ENCODE measurements around the gene HPSE2.
"Not testable (repeated sequence)": the region's sequence is repeated elsewhere in the genome, so short reads cannot be mapped to it uniquely, and the experiment has no call there.

HPSE2 gene

DNA sequence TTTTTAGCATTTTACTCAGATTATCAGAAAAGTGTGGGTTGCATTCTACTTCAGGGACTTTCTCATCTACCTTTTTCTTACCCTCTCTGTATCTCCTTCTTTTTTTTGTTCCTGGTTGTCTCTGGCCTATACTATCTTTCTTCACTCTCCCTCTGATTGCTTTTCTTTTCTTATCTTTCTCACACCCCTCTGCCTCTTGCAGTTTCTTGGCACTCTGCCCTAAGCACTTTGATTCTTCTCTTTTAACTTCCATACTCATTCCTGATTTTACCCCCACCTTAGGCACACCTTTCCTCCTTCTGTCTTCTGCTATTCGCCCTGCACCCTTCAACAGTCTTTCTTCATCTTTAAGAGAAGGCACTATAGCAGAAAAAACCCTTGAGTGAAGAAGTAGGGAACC is 696.1 kb downstream of the HPSE2 start:
- no peak for DNase-seq

DNA sequence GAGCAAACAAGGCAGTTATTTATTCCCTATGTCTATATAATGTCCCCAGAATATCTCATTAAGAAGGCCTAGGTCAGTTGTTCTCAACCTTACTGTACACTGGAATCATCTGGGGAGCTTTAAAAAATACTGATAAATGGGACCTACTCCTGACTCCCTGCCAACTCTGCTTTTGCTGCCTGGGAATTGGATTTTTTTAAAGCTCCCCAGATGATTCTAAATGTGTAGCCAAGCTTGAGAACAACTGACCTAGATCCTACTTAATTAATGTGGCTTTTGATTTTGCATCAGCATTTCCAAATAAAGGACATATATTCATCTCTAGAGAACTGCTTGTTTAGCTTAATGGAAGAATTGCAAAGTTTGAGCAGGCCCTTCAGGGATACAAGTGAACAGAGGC is 697.2 kb downstream of the HPSE2 start:
- no peak for DNase-seq

DNA sequence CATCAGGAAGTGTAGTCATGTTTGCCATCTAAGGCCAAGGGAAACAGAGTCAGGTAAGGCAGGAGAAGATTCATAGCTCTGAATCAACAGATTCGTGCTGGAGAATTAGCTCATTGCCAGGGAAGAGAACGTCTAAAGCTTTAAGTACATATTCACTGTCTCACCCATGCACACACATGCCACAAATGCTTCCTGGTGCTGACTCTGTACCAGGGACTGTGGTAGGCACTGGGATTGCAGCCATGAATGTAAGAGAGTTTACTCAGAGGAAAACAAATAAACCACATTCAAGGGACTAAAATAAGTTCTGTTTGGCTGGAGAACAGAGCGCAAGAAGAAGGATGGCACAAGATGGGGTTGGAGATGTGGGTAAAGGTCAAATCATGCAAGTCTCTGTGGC is 699.1 kb downstream of the HPSE2 start:
- no peak for DNase-seq

DNA sequence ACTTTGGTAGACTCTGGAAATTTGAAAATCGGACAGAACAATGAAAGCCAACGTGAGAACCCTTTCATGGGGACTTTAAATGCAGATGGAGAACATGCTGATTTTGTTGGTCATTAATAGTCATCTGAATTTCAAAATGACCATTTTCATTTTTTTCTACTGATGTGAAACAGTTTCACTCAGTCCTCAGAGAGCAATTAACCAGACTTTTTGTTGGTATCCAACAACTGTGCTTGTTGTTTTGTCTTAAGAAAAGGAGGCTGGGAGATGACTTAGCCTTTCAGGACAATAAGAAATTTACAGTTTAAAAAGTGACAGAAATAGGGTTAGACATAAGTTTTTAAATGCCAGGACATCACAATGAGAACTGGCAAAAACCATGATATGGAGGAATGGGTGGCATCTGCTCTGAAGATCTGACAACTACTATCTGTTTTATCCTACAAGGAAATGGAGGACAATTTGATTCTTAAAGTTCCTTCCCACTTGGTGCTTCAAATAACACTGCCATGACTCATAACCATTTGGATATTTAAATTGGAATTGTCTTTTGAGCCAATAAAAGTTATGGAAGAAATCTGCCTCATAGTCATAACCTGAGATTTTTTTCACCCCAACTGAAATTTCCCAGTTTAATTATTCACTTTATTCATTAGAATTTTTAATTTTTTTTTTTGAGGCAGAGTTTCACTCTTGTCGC is 701.8 kb downstream of the HPSE2 start:
- DNase-seq, result no peak

- DNase-seq, result no peak
Measured at GRCh38 chr10:98533241-98533640, 702.4 kb downstream of the HPSE2 start.

GRCh38 chr10:98528805-98529183 is 706.9 kb downstream of the HPSE2 start:
- no peak for DNase-seq

DNA sequence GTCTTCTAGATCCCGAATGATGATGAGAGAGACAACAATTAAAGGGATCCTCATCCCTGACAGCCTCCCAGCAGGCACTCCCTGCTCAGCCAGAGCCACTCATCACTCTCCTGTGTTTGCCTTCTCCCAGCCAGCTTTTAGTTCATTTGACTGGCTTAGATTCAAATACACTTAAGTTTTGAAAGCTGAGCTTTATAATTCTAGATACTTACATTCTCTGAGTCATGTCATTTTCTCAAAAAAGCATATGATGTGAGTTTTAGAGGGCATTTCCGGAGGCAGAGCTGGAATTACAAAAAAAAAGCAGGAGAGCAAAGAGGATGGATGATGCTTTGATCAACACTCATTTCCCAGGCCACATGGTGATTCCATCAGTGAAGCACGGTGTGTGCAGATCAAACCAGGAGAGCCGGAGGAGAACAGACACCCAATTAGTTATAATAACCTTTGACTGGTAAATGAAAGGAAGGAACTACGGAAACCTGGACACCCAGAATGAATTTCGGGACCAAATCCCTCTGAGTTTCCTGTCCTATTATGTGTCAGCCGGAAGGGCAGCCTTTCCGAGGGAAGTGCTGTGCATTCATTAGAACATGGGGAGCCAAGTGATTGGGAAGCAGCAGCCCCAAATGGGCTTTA is 707.4 kb downstream of the HPSE2 start:
- no peak for DNase-seq

DNA sequence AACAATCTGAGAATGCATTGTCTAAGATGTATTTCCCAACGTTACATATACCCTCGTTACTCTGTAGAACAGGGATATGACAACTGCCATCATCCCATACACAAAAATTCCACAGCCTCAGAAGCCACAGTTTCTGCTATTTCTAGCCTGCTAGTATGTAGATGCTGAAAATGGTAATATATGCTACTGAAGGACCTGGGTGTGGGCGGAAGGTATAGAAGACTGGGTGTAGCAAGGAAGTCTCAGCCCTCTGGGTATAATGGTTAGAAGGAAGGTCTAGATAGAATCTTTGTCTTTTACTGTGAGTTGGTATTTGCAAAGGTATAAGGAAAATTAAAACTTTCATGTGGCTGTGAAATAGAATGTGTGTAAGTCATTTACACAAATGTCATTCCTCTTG is 709.7 kb downstream of the HPSE2 start:
- DNase-seq, result no peak

DNA sequence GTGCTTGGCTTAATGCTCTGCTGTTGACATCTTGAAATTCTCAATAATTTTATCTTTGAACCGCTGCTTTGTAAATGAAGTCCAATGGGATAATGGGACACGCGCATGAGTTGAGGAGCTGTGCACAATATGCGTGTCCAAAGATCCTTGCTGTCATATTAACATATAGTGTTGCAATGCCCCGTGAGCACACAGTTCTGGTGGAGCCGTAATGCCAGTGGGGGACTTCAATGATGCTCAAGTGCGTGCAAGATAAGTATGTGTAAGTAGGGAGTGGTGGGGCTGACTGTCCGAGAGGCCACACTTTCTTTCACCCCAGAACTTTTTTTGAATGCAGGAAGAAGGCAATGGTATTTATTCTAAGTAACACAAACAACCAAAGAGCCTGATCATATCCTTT is 711.5 kb downstream of the HPSE2 start:
- no peak for DNase-seq

- DNase-seq, result no peak
Measured at GRCh38 chr10:98519841-98520240, 715.8 kb downstream of the HPSE2 start.

DNA sequence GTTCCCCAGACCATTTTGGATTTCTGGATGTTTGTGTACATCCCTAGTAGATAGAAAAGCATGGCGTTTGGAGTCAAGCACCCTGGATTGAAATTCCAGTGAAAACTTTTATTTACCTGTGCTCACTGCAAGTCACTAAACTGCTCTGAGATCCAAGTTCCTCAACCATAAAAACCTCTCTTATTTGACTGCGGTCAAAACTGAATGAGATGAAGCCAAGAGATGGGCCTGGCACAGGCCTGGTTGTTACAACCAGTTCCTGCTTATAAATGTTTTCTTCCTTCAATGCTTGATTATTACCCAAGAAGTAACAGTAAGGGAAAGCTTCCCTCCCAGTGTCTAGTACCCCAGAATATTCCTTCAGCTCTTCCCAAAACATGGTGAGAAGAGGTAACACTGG is 718.0 kb downstream of the HPSE2 start:
- DNase-seq, result no peak

- no peak for DNase-seq
Measured at GRCh38 chr10:98516352-98516751, 719.3 kb downstream of the HPSE2 start.

DNA sequence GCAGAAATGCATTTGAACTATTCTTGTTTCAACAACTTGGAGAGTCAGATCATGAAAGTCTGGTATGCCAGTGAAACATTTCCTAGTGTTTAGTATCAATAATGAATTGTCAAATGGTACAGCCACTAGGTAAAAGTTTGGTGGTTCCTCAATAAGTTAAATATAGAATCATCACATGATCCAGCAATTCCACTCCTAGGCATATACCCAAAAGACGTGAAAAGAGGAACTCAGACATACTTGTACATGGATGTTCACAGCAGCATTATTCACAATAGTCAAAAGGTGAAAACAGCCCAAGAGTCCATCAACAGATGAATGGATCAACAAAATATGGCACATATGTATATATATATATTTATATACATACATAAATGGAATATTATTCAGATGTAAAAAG is 721.9 kb downstream of the HPSE2 start:
- DNase-seq, result no peak

DNA sequence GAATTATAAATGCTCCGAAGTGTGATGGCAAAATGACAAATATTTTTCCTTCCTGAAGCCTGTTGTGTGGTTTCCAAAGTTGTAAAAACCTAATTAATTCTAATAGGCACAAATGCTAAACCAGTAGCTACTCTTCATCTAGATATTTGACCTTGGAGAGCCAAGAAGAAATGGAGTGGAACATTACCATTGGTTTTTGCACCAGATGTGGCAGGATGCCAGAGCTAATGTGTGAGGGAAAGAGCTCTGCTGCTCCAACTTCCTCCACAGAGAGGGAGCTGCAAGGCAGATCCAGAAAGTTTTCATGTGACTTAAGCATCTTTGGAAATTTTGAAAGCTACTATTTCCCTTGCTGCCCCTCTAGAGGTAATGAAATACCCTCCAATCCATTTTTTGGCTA is 723.8 kb downstream of the HPSE2 start:
- no peak for DNase-seq

DNA sequence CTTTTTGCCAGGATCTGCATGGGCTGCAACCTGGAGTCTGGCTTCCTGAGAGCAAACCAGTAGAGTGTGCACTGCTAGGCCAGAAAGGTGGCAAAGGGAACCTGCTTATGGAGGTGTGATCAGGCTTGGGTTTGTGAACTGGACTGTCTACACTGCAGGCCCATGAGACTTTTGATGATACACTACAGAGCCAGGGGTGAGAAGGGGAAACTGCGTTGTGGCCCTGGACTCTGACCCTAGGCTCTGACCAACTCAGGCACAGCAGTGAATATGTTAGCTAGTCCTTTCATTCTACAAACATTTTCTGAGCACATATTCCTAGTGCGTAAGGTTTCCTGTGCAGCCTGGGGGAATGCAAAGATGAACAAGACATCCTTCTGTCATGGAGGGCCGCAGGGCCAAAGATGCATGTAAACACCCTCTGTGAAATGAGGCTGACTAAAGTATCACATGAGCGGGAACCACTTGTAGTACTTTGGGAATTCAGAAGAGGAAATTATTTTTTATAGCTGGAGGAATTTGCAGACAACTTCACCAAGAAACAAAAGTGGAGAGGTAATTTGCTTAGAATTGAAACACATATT is 725.1 kb downstream of the HPSE2 start:
- DNase-seq, result no peak

DNA sequence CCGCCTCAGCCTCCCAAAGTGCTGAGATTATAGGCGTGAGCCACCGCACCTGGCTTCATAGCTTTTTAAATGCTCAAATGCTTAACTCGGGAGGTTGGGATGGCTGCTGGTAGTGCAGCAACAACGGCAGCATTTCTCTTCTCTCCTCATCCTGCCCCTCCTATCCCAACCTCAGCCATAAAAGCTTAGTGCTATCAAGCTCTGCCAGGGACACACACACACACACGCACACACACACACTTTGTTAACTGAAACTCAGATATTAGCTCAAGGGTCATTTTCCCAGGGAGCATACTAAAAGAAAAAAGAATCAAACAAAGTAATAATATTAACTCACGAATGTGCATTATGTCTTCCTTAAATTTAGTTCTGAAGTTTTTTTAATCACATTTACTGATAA is 725.9 kb downstream of the HPSE2 start:
- no peak for DNase-seq

- DNase-seq, result not testable (repeated sequence)
Measured at GRCh38 chr10:98502535-98502934, 733.1 kb downstream of the HPSE2 start.

GRCh38 chr10:98492763-98493162 is 742.9 kb downstream of the HPSE2 start:
- DNase-seq, result no peak

GRCh38 chr10:98489561-98490481 is 745.8 kb downstream of the HPSE2 start:
- no peak for DNase-seq

DNA sequence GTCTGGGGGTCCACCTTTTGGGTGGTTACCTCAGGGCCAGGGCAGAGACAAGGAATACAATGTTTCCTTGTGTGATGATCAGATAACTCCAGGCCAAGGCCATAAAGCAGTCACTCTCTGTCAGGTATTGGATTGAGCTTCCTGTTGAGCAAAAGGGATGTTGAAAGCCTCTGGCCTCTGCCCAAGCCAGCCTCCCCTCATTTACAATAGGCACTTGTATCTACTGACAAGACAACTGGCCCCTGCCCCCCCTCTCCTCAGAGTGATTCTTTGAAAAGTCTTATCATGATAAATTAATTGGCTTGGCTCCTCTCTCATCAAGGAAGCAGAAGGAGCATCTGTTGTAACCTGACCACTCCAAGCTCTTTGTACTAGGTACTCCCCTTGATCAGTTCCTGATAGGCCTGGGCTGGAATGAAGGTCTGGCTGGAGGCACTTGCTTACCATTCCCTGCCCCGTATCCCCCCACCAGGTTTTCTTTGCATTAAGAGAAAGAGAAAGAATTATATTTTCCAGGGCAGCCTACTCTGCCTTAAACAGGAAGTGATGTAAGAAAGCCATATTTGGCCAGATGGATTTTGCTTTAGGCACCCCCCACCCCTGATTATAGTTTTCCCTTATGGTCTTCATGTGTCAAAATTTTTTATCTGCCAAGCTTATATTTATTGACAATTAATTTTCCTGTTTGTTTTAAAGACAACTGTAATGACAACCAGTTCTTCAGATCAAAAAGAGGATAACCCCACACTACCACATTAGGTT is 746.8 kb downstream of the HPSE2 start:
- DNase-seq, result peak; percentile 72

DNA sequence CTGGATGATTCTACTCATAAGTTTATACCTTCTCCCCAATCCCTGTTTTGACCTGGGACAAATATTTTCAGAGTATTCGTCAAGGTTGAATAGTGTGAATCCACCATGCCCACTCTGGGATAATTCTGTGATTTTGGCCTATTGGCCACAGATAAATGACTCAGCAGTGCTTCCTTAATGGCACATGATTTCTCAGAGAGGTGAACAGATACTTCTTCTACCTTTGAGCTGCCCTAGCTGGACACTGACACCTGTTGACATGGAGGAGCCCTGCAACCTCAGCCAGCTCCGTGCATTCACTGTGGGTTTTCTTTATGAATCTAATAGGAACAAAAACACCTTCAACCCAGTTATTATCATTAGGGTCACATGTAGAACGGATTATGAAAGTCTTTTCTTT is 748.0 kb downstream of the HPSE2 start:
- DNase-seq, result no peak

DNA sequence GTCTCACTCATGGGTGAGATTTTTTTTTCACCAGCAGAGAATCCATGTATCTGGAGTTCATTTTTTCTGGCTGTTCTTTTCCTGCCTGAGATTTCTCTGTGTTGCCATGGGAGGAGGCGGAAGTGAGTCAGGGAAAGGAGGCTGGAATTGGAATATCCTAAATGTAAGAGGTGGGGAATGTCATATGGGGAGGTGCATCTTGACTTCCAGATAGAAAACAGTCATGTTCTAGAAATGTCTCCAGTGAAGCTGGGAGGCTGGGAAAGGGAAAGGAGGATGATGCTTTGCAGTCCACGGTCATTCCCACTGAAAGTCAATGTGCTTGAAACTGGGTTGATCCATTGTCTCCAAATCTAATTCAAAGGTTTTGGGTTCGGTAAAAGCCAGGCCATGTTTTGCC is 749.2 kb downstream of the HPSE2 start:
- DNase-seq, result no peak

DNA sequence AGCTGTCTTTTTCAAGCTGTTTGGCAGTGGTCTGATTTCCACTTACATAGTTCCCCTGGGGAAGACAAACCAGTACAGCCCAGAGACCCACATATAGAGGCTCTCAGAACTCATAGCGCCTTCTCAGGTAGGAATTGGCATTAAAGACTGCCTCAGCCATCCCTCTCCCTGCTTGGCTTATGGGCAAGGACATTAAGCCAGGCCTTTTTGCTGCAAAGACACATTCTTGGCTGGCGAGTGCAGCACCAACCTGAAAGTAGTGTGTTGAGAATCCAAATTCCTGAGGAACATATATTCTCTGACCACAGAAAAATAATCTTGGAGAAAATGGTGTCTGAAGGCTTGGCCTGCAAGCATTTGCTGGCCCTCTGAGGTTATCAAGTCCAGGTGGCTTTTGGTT is 749.7 kb downstream of the HPSE2 start:
- no peak for DNase-seq

Measured in NCI-H82 (cell line).